Mucosa of stomach (tissue), 1 donor: ENCODE results near the gene VWA8.
"Not testable (repeated sequence)": the region's sequence is repeated elsewhere in the genome, so short reads cannot be mapped to it uniquely, and the experiment has no call there.

Source experiments
- H3K27me3 ChIP-seq: one replicate; pipeline ENCODE4 v1.7.0; 2013; ENCODE audit warnings: mild to moderate bottlenecking, low read length; ENCODE audit not compliant: control insufficient read depth, insufficient read depth
- H3K36me3 ChIP-seq: one replicate; pipeline ENCODE4 v1.7.0; 2013; ENCODE audit warnings: low read length; ENCODE audit not compliant: control insufficient read depth, insufficient read depth
- H3K4me1 ChIP-seq: one replicate; pipeline ENCODE4 v1.7.0; 2013; ENCODE audit warnings: mild to moderate bottlenecking, low read length; ENCODE audit not compliant: control insufficient read depth, insufficient read depth
- H3K4me3 ChIP-seq: one replicate; pipeline ENCODE4 v1.7.0; 2013; ENCODE audit warnings: low read length
- H3K9ac ChIP-seq: one replicate; pipeline ENCODE4 v1.7.0; 2013; ENCODE audit warnings: mild to moderate bottlenecking, low read length, moderate library complexity
- H3K9me3 ChIP-seq: one replicate; pipeline ENCODE4 v1.7.0; 2013; ENCODE audit warnings: mild to moderate bottlenecking, low read length, moderate library complexity; ENCODE audit not compliant: control insufficient read depth
- donor health status: Pancreatic carcinoma.

The VWA8 gene

DNA sequence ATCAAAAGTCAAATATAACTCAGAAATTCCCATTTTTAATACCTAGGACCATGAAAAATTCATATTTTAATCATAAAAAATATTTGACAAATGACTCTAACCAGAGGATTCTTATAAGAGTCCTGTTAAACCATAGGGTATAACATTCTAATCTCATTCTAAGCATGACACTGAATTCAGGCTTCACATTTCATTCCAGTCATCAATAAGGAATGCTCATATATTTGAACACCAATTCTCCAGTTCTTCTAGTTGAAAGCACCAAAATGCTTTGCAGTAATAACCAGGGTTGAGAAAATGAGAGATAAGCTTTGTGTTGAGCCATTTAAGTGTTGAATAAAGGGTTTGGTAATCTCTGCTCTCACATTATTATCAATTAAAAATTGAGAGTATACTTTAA is 147.5 kb downstream of the VWA8 start:
- no peaks in the 10 kb centered on the region for H3K4me1 ChIP-seq
- H3K9ac ChIP-seq, result no peak overlapping the region
- no peaks in the 10 kb centered on the region for H3K27me3 ChIP-seq
- no peaks in the 10 kb centered on the region for H3K9me3 ChIP-seq
- no peak overlapping the region for H3K4me3 ChIP-seq
- peaks cover 4% of the 10 kb centered on the region for H3K36me3 ChIP-seq

DNA sequence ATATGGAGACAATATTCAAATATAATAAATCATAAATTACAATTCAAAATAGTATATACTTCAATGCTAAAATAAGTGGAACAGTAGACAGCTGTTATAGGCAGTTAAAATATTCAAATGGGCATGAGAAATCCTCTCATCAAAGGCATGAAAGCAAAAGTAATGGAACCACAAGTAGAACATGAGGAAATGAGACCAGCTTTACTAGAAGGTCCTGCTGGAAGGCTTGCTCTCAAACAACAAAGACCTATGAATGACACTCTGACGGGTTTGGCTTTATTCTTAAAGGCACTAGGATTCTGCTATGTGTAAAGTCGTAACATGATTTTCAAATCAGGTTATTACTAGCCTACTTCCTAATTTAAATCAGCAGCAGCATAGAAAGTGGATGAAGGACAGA is 148.1 kb downstream of the VWA8 start:
- peaks cover 4% of the 10 kb centered on the region for H3K36me3 ChIP-seq
- H3K9me3 ChIP-seq, result no peaks in the 10 kb centered on the region

DNA sequence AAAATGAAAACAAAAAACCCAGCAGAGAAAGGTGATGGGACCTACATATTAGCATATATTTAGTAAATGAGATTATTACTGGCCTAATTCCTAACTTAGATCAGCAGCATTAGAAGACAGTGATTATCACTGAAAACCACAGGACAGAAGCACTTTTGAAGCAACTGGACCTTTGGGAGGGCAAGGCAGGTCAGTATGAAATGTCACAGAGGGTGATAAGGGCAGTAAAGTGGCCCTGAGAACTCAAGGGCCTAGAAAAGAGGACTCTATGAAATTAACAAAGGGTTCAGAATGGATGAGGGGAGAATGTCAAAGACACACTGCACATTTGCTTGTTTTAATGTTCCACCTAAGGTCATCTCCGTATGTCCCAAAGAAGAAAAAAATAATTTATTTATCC is 148.7 kb downstream of the VWA8 start:
- no peak overlapping the region for H3K9ac ChIP-seq
- H3K4me1 ChIP-seq, result no peaks in the 10 kb centered on the region
- no peaks in the 10 kb centered on the region for H3K27me3 ChIP-seq
- H3K36me3 ChIP-seq, result peaks cover 4% of the 10 kb centered on the region
- H3K4me3 ChIP-seq, result no peak overlapping the region
- H3K9me3 ChIP-seq, result no peaks in the 10 kb centered on the region

More for the DNA sequence above, 148.1 kb downstream of the VWA8 start:
- H3K4me3 ChIP-seq, result no peak overlapping the region
- H3K4me1 ChIP-seq, result no peaks in the 10 kb centered on the region
- H3K9ac ChIP-seq, result no peak overlapping the region
- H3K27me3 ChIP-seq, result no peaks in the 10 kb centered on the region

DNA sequence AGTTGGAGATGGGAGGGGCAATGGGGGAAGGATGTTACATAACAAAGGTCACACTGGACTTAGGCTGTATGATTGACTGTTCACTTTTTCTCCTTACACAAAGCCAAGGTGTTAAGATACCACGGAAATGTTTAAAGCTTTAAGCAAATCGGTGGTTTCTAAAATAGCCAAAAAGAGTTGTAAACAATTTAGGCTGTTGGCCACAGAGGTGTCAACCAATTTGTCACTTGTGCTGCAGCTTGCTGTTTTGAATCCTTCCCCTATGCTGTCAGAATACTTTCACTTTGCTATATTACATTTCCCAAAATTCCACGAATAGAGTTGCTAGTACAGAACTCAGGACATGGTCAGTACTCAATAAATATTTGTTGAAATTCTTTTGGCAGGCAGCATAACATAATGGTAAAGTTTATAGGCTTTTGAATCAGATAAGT is 149.3 kb downstream of the VWA8 start:
- no peaks in the 10 kb centered on the region for H3K27me3 ChIP-seq
- no peaks in the 10 kb centered on the region for H3K9me3 ChIP-seq
- peaks cover 4% of the 10 kb centered on the region for H3K36me3 ChIP-seq
- no peaks in the 10 kb centered on the region for H3K4me1 ChIP-seq
- no peak overlapping the region for H3K4me3 ChIP-seq
- no peak overlapping the region for H3K9ac ChIP-seq

DNA sequence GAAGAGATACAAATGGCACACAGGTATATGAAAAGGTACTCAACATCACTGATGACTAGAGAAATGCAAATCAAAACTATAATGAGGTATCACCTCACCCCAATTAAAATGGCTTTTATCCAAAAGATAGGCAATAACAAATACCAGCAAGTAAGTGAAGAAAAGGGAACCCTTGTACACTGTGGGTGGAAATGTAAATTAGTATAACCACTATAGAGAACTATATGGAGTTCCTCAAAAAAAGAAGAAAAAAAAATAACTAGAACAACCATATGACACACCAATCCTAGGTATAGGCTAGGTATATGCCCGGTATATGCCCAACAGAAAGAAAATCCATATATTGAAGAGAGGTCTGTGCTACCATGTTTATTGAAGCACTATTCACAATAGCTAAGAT is 150.9 kb downstream of the VWA8 start:
- no peaks in the 10 kb centered on the region for H3K27me3 ChIP-seq
- peaks cover 4% of the 10 kb centered on the region for H3K36me3 ChIP-seq
- no peak overlapping the region for H3K9ac ChIP-seq
- H3K4me3 ChIP-seq, result no peak overlapping the region
- no peaks in the 10 kb centered on the region for H3K4me1 ChIP-seq
- no peaks in the 10 kb centered on the region for H3K9me3 ChIP-seq

DNA sequence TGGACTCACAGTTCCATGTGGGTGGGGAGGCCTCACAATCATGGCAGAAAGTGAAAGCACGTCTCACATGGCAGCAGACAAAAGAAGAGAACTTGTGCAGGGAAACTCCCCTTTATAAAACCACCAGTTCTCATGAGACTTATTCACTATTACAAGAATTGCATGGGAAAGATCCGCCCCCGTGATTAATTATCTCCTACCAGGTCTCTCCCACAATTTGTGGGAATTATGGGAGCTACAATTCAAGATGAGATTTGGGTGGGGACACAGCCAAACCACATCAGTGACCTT is 157.5 kb downstream of the VWA8 start:
- not testable (repeated sequence) for H3K36me3 ChIP-seq, H3K4me3 ChIP-seq, H3K27me3 ChIP-seq, H3K4me1 ChIP-seq, H3K9ac ChIP-seq, H3K9me3 ChIP-seq

- Histone ChIP-seq H3K4me3 (no peak overlapping the region), H3K36me3 (no peaks in the 10 kb centered on the region), H3K9ac (no peak overlapping the region), H3K27me3 (no peaks in the 10 kb centered on the region), H3K4me1 (no peaks in the 10 kb centered on the region), H3K9me3 (no peaks in the 10 kb centered on the region)
These were observed 158.0 kb downstream of the VWA8 start for GRCh38 chr13:41802684-41803444.

- no peaks in the 10 kb centered on the region for H3K27me3 ChIP-seq
- H3K36me3 ChIP-seq, result no peaks in the 10 kb centered on the region
- H3K9me3 ChIP-seq, result no peaks in the 10 kb centered on the region
- H3K4me1 ChIP-seq, result no peaks in the 10 kb centered on the region
- no peak overlapping the region for H3K9ac ChIP-seq
- H3K4me3 ChIP-seq, result no peak overlapping the region
These were observed 158.7 kb downstream of the VWA8 start for GRCh38 chr13:41802043-41802683.

DNA sequence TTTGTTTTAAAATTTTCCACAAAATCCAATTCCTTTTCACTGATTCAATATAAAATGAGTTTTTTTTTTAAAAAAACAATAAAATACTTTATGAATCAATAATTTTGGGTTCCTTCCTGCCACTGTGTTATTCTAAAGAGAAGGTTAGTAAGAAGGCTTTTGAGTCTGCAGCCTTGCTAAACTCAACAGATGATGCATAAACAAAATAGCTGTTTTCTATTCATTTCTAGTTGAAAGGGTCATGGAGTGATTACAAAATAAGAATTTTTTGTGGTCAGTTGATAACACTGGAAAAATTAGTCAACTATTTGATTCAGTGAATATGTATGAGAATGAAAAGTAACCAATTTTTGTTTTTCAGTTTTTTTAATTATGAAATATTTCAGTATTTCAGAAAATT is 169.9 kb downstream of the VWA8 start:
- no peaks in the 10 kb centered on the region for H3K27me3 ChIP-seq

GRCh38 chr13:41788552-41788951 is 172.4 kb downstream of the VWA8 start:
- Histone ChIP-seq H3K4me3 (no peak overlapping the region), H3K36me3 (no peaks in the 10 kb centered on the region), H3K4me1 (no peaks in the 10 kb centered on the region), H3K9ac (no peak overlapping the region), H3K9me3 (no peaks in the 10 kb centered on the region), H3K27me3 (no peaks in the 10 kb centered on the region)

More for the DNA sequence above, 169.9 kb downstream of the VWA8 start:
- Histone ChIP-seq H3K36me3 (no peaks in the 10 kb centered on the region), H3K4me3 (no peak overlapping the region), H3K9me3 (no peaks in the 10 kb centered on the region), H3K4me1 (no peaks in the 10 kb centered on the region), H3K9ac (no peak overlapping the region)

DNA sequence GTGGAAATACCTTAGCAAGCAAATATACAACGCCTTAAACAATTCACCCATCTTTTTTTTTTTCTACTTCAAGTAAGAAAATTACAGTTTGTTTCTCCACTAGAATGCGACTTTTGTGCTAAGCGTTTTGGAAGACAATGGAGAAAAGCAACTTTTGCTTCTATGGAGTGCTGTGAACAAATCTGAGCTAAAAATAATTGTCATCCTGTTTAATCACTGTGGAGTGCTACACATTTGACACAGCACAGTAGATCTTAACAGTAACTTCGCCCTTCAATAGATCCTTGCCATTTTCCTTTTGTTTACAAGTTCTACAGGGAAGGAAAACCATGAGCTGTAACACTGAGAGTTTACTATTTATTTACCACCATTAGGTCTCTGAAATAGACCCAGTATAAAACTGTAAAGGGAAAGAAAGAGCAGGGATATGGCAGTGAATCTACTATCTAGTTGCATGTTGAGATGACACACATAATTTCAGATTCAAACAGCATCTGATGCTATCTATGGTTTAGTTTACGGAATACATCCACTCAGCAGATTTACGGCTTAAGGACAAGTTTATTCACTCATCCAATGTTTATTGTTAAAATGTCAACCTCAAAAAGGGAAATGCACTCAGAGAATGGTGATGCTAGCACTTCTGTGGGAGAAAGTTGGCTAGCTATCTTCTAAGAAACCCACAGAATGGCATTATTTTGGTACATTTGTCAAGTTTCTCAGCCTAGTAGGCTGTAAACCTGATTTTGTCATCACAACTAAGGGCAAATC is 175.3 kb downstream of the VWA8 start:
- Histone ChIP-seq H3K27me3 (no peaks in the 10 kb centered on the region), H3K9ac (no peak overlapping the region), H3K9me3 (no peaks in the 10 kb centered on the region), H3K36me3 (no peaks in the 10 kb centered on the region), H3K4me1 (peaks cover 16% of the 10 kb centered on the region), H3K4me3 (no peak overlapping the region)

DNA sequence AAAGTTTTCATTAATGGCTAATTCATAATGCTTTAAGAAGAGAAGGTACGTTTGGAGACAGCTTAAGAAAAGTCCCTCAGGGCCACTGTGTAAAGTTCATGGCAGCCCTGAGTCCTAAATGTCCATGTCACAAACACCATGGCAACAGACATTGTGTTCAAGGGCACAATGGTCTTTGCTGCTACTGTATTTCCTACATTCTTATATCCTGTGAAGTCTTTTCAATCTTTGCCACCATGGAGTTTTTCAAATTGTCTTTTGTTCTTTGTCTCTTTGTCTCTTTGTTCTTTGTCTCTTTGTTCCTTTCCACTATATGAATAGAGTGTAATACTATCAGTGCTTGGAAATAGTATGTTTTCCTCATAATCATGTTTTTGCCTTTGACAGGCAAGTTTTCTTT is 178.8 kb downstream of the VWA8 start:
- no peak overlapping the region for H3K9ac ChIP-seq
- no peaks in the 10 kb centered on the region for H3K36me3 ChIP-seq
- H3K9me3 ChIP-seq, result no peaks in the 10 kb centered on the region
- no peak overlapping the region for H3K4me3 ChIP-seq
- H3K4me1 ChIP-seq, result peaks cover 19% of the 10 kb centered on the region
- no peaks in the 10 kb centered on the region for H3K27me3 ChIP-seq
